ENCODE data around the gene RETN.

RETN gene

GRCh38 chr19:7709932-7710460 is 41.1 kb downstream of the RETN start:
- DNase-seq (ENCODE audit: low read depth) = no peak

- DNase-seq (ENCODE audit: low read depth) = no peak
These were observed 41.8 kb downstream of the RETN start for GRCh38 chr19:7710616-7711015.

- no peak for DNase-seq (ENCODE audit: low read depth)
These were observed 46.8 kb downstream of the RETN start for GRCh38 chr19:7715671-7716070.

- DNase-seq (ENCODE audit: low read depth) = no peak
These were observed 47.9 kb downstream of the RETN start for GRCh38 chr19:7716762-7717161.

- no peak for DNase-seq (ENCODE audit: low read depth)
These were observed 49.8 kb downstream of the RETN start for GRCh38 chr19:7718668-7719067.

Data from T-helper 22 cell (primary cell).